ENCODE data around the gene ADORA1. TPM values are rescaled to one million over a fixed set of nuclear protein-coding genes. Genes with fewer than 3 reads are reported as not detected.

Gene ADORA1
- polyA plus RNA-seq, 1 donor (not counting 4 experiments of a cell fraction or from before 2014, with no cell fraction given), result 0.09 TPM

- no peaks in the 10 kb centered on the region for H3K9me1 ChIP-seq (ENCODE audit: control insufficient read depth, extremely low read depth, insufficient read depth, low read length)
- no peak overlapping the region for H3K27ac ChIP-seq (ENCODE audit: control insufficient read depth, insufficient read depth, low read length)
- peaks cover 6% of the 10 kb centered on the region for H3K27me3 ChIP-seq (ENCODE audit: control insufficient read depth, extremely low read depth, insufficient read depth, low read length)
- no peak overlapping the region for H2AFZ ChIP-seq (ENCODE audit: control insufficient read depth, low read length)
- no peak for TF ChIP-seq EZH2 (IDR thresholded peaks at IDR 0.05; ENCODE audit: low read length)
- TF ChIP-seq, protein P1, sequence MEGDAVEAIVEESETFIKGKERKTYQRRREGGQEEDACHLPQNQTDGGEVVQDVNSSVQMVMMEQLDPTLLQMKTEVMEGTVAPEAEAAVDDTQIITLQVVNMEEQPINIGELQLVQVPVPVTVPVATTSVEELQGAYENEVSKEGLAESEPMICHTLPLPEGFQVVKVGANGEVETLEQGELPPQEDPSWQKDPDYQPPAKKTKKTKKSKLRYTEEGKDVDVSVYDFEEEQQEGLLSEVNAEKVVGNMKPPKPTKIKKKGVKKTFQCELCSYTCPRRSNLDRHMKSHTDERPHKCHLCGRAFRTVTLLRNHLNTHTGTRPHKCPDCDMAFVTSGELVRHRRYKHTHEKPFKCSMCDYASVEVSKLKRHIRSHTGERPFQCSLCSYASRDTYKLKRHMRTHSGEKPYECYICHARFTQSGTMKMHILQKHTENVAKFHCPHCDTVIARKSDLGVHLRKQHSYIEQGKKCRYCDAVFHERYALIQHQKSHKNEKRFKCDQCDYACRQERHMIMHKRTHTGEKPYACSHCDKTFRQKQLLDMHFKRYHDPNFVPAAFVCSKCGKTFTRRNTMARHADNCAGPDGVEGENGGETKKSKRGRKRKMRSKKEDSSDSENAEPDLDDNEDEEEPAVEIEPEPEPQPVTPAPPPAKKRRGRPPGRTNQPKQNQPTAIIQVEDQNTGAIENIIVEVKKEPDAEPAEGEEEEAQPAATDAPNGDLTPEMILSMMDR (optimal IDR thresholded peaks at IDR 0.05 in 1 of 3, IDR thresholded peaks at IDR 0.05 in 1 of 3, conservative IDR thresholded peaks at IDR 0.05 in 1 of 3; ENCODE audit: extremely low read depth in 1 of 3, insufficient read depth in 2 of 3, low read length in 3 of 3), result no peak
- H3K79me2 ChIP-seq (ENCODE audit: control insufficient read depth, insufficient read depth, low read length), result no peaks in the 10 kb centered on the region
- FAIRE-seq, result no peak
- no peak overlapping the region for H3K4me2 ChIP-seq (ENCODE audit: control insufficient read depth, extremely low read depth, insufficient read depth, low read depth, low read length)
- H4K20me1 ChIP-seq (ENCODE audit: control insufficient read depth, extremely low read depth, insufficient read depth, low read length), result no peaks in the 10 kb centered on the region
- H3K4me1 ChIP-seq (ENCODE audit: control insufficient read depth, extremely low read depth, insufficient read depth, low read length), result no peaks in the 10 kb centered on the region
- dilution Hi-C loops (cut with MboI; ENCODE audit: extremely low pct_ligation_motif_present, low sequenced_read_pairs), result no loop called here
- H3K4me3 ChIP-seq (ENCODE audit: control insufficient read depth in 2 of 3, extremely low read depth in 1 of 3, insufficient read depth in 2 of 3, low read depth in 1 of 3, low read length in 3 of 3), result no peak overlapping the region
- H3K36me3 ChIP-seq (ENCODE audit: control insufficient read depth in 2 of 2, extremely low read depth in 1 of 2, insufficient read depth in 2 of 2, low read length in 2 of 2), result no peaks in the 10 kb centered on the region
- no peak overlapping the region for H3K9ac ChIP-seq (ENCODE audit: control insufficient read depth, extremely low read depth, insufficient read depth, low read length)
- no peak for DNase-seq (ENCODE audit: low read depth, low spot score)
- no peaks in the 10 kb centered on the region for H3K9me3 ChIP-seq (ENCODE audit: control insufficient read depth, low read depth, low read length)
Measured at GRCh38 chr1:203184467-203184866, 56.9 kb downstream of the ADORA1 start.

GRCh38 chr1:203185061-203185461 lies 57.5 kb downstream of the ADORA1 start:
- Histone ChIP-seq H4K20me1 (ENCODE audit: control insufficient read depth, extremely low read depth, insufficient read depth, low read length) (no peaks in the 10 kb centered on the region), H3K27ac (ENCODE audit: control insufficient read depth, insufficient read depth, low read length) (no peak overlapping the region), H3K36me3 (ENCODE audit: control insufficient read depth in 2 of 2, extremely low read depth in 1 of 2, insufficient read depth in 2 of 2, low read length in 2 of 2) (no peaks in the 10 kb centered on the region), H3K4me2 (ENCODE audit: control insufficient read depth, extremely low read depth, insufficient read depth, low read depth, low read length) (no peak overlapping the region), H3K4me3 (ENCODE audit: control insufficient read depth in 2 of 3, extremely low read depth in 1 of 3, insufficient read depth in 2 of 3, low read depth in 1 of 3, low read length in 3 of 3) (no peak overlapping the region), H3K9me1 (ENCODE audit: control insufficient read depth, extremely low read depth, insufficient read depth, low read length) (no peaks in the 10 kb centered on the region), H3K9ac (ENCODE audit: control insufficient read depth, extremely low read depth, insufficient read depth, low read length) (no peak overlapping the region), H3K27me3 (ENCODE audit: control insufficient read depth, extremely low read depth, insufficient read depth, low read length) (peaks cover 6% of the 10 kb centered on the region), H2AFZ (ENCODE audit: control insufficient read depth, low read length) (no peak overlapping the region), H3K9me3 (ENCODE audit: control insufficient read depth, low read depth, low read length) (no peaks in the 10 kb centered on the region), H3K79me2 (ENCODE audit: control insufficient read depth, insufficient read depth, low read length) (no peaks in the 10 kb centered on the region), H3K4me1 (ENCODE audit: control insufficient read depth, extremely low read depth, insufficient read depth, low read length) (no peaks in the 10 kb centered on the region)
- dilution Hi-C loops (cut with MboI; ENCODE audit: extremely low pct_ligation_motif_present, low sequenced_read_pairs), result no loop called here
- DNase-seq (ENCODE audit: low read depth, low spot score) (no peak), FAIRE-seq (no peak)
- TF ChIP-seq, protein P1 (optimal IDR thresholded peaks at IDR 0.05 in 1 of 3, IDR thresholded peaks at IDR 0.05 in 1 of 3, conservative IDR thresholded peaks at IDR 0.05 in 1 of 3; ENCODE audit: extremely low read depth in 1 of 3, insufficient read depth in 2 of 3, low read length in 3 of 3), result no peak
- no peak for TF ChIP-seq EZH2 (IDR thresholded peaks at IDR 0.05; ENCODE audit: low read length)
